ENCODE results near the gene SLC25A22.

- no peak for TF ChIP-seq CTCF (IDR thresholded peaks at IDR 0.05; ENCODE audit: low read length)
- TF ChIP-seq EZH2 (IDR thresholded peaks at IDR 0.05; ENCODE audit: borderline replicate concordance, low read length), result no peak
Observed at GRCh38 chr11:834371-835316, 36.6 kb upstream of the SLC25A22 start.
